PC-9 (cell line): ENCODE data around the gene CSAG1. TPM values are rescaled to one million over a fixed set of nuclear protein-coding genes. Genes with fewer than 3 reads are reported as not detected.
A peak's percentile ranks its signal among the peaks of the same experiment; 100 is the strongest.
"Not testable (repeated sequence)": the region's sequence is repeated elsewhere in the genome, so short reads cannot be mapped to it uniquely, and the experiment has no call there.

Source experiments
- BruUV-seq: library from RNA; stranded (reverse); fragments of 400-500 nt; replicated peaks from 2 replicates; lab custom pipeline; 2021; lab: Mats Ljungman, UMichigan
- CTCF ChIA-PET: fragments of 300-600 bp; sonication (Branson Sonifier 250); formaldehyde crosslinking; loops from one replicate; lab custom pipeline; 2022; ENCODE audit warnings: antibody characterized with exemption; lab: Charles Lee
- POLR2A ChIA-PET: fragments of 300-600 bp; sonication (Branson Sonifier 250); formaldehyde crosslinking; loops from one replicate; lab custom pipeline; 2022; ENCODE audit warnings: antibody characterized with exemption; ENCODE audit not compliant: unreplicated experiment; lab: Charles Lee
- DNase-seq, 2 experiments: peaks; one replicate each; pipeline versions ENCODE4 v3.0.0 to v3.0.0-alpha.2; 2015 to 2022; ENCODE audit warnings: mixed read lengths in 1 of 2
- H2AFZ ChIP-seq: fragments of 200-600 bp; sonication (generic); 2 replicates; pipeline ENCODE4 v1.8.1; 2017; ENCODE audit warnings: antibody characterized with exemption
- H3F3A ChIP-seq: fragments of 200-600 bp; sonication (generic); 2 replicates; pipeline ENCODE4 v1.8.1; 2017; ENCODE audit warnings: antibody characterized with exemption, mild to moderate bottlenecking, low read depth; ENCODE audit not compliant: insufficient read depth
- H3K27ac ChIP-seq: fragments of 200-600 bp; sonication (generic); 2 replicates; pipeline ENCODE4 v1.6.1; 2016; ENCODE audit warnings: mixed run types
- H3K27me3 ChIP-seq: fragments of 200-600 bp; sonication (generic); 2 replicates; pipeline ENCODE4 v1.6.1; 2016; ENCODE audit warnings: low read depth, mixed run types; ENCODE audit not compliant: insufficient read depth
- H3K36me3 ChIP-seq: fragments of 200-600 bp; sonication (generic); 2 replicates; pipeline ENCODE4 v1.6.1; 2016; ENCODE audit warnings: low read depth, mixed run types
- H3K4me1 ChIP-seq: fragments of 200-600 bp; sonication (generic); replicated peaks from 2 replicates; pipeline ENCODE4 v1.6.1; 2016; ENCODE audit warnings: mixed run types; ENCODE audit not compliant: insufficient read depth
- H3K4me2 ChIP-seq: fragments of 200-600 bp; sonication (generic); 2 replicates; pipeline ENCODE4 v1.6.1; 2017; ENCODE audit warnings: mixed run types
- H3K4me3 ChIP-seq: fragments of 200-600 bp; sonication (generic); 2 replicates; pipeline ENCODE4 v1.6.1; 2016; ENCODE audit warnings: mixed run types
- H3K79me2 ChIP-seq: fragments of 200-600 bp; sonication (generic); 2 replicates; pipeline ENCODE4 v1.6.1; 2017; ENCODE audit warnings: low read depth, mixed run types
- H3K9me2 ChIP-seq: fragments of 200-600 bp; sonication (generic); 2 replicates; pipeline ENCODE4 v1.8.1; 2017; ENCODE audit warnings: mild to moderate bottlenecking; ENCODE audit not compliant: insufficient read depth
- H3K9me3 ChIP-seq: fragments of 200-600 bp; sonication (generic); 2 replicates; pipeline ENCODE4 v1.8.1; 2016; ENCODE audit warnings: low read depth; ENCODE audit not compliant: insufficient read depth
- H4K20me1 ChIP-seq: fragments of 200-600 bp; sonication (generic); 2 replicates; pipeline ENCODE4 v1.8.1; 2017; ENCODE audit not compliant: insufficient read depth
- EZH2 ChIP-seq: fragments of 200-600 bp; sonication (generic); IDR thresholded peaks from 2 replicates; pipeline ENCODE4 v1.8.0; 2017; ENCODE audit warnings: antibody characterized with exemption, low read depth
- intact Hi-C: fragments of 100-400 bp; cut with micrococcal nuclease; formaldehyde crosslinking; loops from one replicate; pipeline ENCODE4 v1.10.0; 2022; ENCODE audit not compliant: unreplicated experiment
- total RNA-seq: library from RNA; stranded (reverse); gene quantifications from 2 replicates; pipeline ENCODE4 v1.2.3, GENCODE V29; 2021
- TF ChIP-seq, protein P1 (sequence below): fragments of 200-600 bp; sonication (generic); conservative IDR thresholded peaks from 2 replicates; pipeline ENCODE4 v1.6.1; 2017; ENCODE audit warnings: mixed run types, antibody characterized with exemption, mild to moderate bottlenecking, moderate library complexity

The CSAG1 gene
- total RNA-seq, 1 experiment from 2014 or later, result 36.5 TPM

DNA sequence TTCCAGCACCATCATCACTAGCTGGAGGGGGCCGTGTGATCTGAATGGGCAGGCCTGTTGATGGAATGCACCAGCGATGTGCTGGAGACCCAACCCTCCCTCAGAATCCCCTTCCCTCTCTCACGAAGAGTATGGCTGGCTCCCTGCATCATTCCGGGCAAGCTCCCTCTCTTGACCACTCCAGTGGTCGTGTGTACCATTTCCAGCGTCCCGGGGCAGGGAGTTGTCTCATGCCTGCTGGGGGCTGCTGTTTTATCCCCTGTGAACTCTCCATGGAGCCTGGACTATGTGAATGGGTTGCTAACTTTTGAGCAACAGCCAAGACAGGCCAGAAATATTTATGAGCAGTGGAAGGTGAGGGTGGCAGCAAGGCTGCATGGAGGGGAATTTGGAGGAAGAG is 8.1 kb downstream of the CSAG1 start:
- H3K79me2 ChIP-seq, result no peaks in the 10 kb centered on the region
- intact Hi-C loops, result no loop called here
- CTCF ChIA-PET, result no interaction called here
- H2AFZ ChIP-seq, result no peak overlapping the region
- no peak overlapping the region for H3K4me3 ChIP-seq
- no peaks in the 10 kb centered on the region for H3K4me1 ChIP-seq
- no TSS peak for BruUV-seq
- H3K27me3 ChIP-seq, result peaks cover 11% of the 10 kb centered on the region; the same call in 1 of the 2 replicates
- H4K20me1 ChIP-seq, result no peaks in the 10 kb centered on the region
- POLR2A ChIA-PET, result no interaction called here
- H3K27ac ChIP-seq, result no peak overlapping the region
- no peaks in the 10 kb centered on the region for H3K9me2 ChIP-seq
- no peak overlapping the region for H3K4me2 ChIP-seq
- no peaks in the 10 kb centered on the region for H3K9me3 ChIP-seq
- no peak for TF ChIP-seq EZH2
- TF ChIP-seq, protein P1, sequence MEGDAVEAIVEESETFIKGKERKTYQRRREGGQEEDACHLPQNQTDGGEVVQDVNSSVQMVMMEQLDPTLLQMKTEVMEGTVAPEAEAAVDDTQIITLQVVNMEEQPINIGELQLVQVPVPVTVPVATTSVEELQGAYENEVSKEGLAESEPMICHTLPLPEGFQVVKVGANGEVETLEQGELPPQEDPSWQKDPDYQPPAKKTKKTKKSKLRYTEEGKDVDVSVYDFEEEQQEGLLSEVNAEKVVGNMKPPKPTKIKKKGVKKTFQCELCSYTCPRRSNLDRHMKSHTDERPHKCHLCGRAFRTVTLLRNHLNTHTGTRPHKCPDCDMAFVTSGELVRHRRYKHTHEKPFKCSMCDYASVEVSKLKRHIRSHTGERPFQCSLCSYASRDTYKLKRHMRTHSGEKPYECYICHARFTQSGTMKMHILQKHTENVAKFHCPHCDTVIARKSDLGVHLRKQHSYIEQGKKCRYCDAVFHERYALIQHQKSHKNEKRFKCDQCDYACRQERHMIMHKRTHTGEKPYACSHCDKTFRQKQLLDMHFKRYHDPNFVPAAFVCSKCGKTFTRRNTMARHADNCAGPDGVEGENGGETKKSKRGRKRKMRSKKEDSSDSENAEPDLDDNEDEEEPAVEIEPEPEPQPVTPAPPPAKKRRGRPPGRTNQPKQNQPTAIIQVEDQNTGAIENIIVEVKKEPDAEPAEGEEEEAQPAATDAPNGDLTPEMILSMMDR, result no peak
- DNase-seq, result peak in 1 of 2 experiments; percentile 17
- H3F3A ChIP-seq, result no peaks in the 10 kb centered on the region
- no peaks in the 10 kb centered on the region for H3K36me3 ChIP-seq

DNA sequence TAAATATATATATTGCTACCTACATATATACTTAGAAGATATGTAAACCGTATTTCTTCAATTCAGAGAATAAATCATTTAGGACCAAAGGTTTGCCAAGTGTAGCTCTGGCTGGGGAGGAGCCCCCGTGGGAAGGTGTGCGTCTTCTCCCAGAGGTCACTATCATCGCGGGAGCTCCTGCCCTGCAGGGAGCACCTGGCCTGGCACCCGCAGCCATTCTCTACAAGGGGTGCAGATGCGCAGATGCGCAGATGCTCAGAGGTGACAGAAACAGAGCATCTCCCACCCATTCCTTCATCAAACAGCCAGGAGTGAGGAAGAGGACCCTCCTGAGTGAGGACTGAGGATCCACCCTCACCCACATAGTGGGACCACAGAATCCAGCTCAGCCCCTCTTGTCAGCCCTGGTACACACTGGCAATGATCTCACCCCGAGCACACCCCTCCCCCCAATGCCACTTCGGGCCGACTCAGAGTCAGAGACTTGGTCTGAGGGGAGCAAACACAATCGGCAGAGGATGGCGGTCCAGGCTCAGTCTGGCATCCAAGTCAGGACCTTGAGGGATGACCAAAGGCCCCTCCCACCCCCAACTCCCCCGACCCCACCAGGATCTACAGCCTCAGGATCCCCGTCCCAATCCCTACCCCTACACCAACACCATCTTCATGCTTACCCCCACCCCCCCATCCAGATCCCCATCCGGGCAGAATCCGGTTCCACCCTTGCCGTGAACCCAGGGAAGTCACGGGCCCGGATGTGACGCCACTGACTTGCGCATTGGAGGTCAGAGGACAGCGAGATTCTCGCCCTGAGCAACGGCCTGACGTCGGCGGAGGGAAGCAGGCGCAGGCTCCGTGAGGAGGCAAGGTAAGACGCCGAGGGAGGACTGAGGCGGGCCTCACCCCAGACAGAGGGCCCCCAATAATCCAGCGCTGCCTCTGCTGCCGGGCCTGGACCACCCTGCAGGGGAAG is 19.4 kb downstream of the CSAG1 start, which contains the start of gene MAGEA2B:
TSS of gene MAGEA2B (plus strand) at position 814 of the 973 bp plus-strand sequence. CDS start 2,479 bp downstream, outside the sequence.
- H3K9me3 ChIP-seq, CTCF ChIA-PET, H3K4me1 ChIP-seq, H3K27ac ChIP-seq, DNase-seq, H3K36me3 ChIP-seq, H2AFZ ChIP-seq, POLR2A ChIA-PET, H3K27me3 ChIP-seq, H3F3A ChIP-seq, intact Hi-C loops, H3K79me2 ChIP-seq, H3K4me2 ChIP-seq, H3K9me2 ChIP-seq, H4K20me1 ChIP-seq, H3K4me3 ChIP-seq: not testable (repeated sequence)
- TSS peak; percentile 77 for BruUV-seq

DNA sequence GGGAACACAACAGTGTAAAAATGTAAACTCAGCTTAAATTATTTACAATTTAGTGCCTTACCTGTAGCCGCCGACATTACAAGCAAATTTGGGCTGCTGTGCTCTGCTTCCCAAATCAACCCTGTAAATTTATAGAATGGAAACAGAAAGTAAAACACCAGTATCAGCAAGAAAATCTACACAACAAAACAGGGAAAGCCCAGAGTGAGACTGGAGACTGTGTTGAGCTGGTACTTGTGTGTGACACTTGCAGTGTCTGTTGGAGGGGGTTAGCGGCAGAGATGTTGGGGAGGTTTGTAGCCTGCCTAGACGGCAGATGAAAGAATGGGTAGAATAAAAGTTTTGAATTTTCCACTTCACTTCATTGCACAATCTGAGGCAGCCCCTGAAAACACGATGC is 20.3 kb downstream of the CSAG1 start:
- H3K4me1 ChIP-seq, H3K27me3 ChIP-seq, H3F3A ChIP-seq, H3K9me3 ChIP-seq, H3K79me2 ChIP-seq, H3K36me3 ChIP-seq, H4K20me1 ChIP-seq, BruUV-seq, H3K4me3 ChIP-seq, DNase-seq, CTCF ChIA-PET, H3K27ac ChIP-seq, H3K4me2 ChIP-seq, intact Hi-C loops, H2AFZ ChIP-seq, POLR2A ChIA-PET, H3K9me2 ChIP-seq: not testable (repeated sequence)

DNA sequence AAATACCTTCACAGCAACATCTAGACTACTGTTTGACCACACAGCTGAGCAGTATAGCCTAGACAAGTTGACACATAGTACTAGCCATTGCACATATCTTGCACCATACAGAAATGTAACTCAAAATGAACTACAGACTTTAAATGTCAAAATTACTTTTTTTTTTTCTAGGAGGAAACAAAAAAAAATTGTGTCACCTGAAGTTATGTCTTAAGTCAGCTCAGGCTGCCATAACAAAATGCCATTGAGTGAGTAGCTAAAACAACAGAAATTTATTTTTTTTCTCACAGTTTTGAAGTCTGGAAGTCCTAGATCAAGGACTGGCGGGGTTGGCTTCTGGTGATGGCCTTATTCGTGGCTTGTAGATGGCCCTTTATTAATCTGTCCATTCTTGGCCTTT is 24.3 kb downstream of the CSAG1 start, which contains the start of gene CSAG2:
TSS of gene CSAG2 (minus strand) at position 101 of the 400 bp plus-strand sequence. CDS start 161 bp downstream, outside the sequence.
- H3K27me3 ChIP-seq, POLR2A ChIA-PET, intact Hi-C loops, H2AFZ ChIP-seq, H3K4me1 ChIP-seq, H4K20me1 ChIP-seq, DNase-seq, H3K79me2 ChIP-seq, BruUV-seq, CTCF ChIA-PET, H3K36me3 ChIP-seq, H3F3A ChIP-seq, H3K27ac ChIP-seq, H3K4me2 ChIP-seq, H3K4me3 ChIP-seq, H3K9me2 ChIP-seq, H3K9me3 ChIP-seq: not testable (repeated sequence)

DNA sequence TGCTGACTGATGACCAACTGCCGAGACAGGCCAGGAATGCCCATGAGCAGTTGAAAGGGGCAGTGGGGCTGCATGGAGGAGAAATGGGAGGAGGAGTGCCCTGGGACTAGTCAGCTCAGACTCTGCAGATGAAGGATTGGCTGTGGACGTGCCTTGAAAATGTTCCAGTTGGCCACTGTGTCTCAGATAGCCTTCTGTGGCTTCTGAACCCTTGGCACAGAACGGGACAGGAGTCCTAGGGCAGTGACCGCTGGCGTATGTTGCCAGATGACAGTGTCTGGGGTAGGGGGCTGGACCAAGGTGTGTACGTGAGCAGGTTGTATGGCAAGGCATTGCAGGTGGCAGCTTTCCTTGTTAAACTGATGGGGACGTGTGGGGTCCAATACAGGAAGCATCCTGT is 27.0 kb downstream of the CSAG1 start:
- H2AFZ ChIP-seq, H3K27ac ChIP-seq, intact Hi-C loops, H3K9me2 ChIP-seq, H3K4me2 ChIP-seq, H3K27me3 ChIP-seq, CTCF ChIA-PET, H3K79me2 ChIP-seq, POLR2A ChIA-PET, H3K4me1 ChIP-seq, BruUV-seq, H3F3A ChIP-seq, H4K20me1 ChIP-seq, H3K4me3 ChIP-seq, DNase-seq, H3K36me3 ChIP-seq, H3K9me3 ChIP-seq: not testable (repeated sequence)

DNA sequence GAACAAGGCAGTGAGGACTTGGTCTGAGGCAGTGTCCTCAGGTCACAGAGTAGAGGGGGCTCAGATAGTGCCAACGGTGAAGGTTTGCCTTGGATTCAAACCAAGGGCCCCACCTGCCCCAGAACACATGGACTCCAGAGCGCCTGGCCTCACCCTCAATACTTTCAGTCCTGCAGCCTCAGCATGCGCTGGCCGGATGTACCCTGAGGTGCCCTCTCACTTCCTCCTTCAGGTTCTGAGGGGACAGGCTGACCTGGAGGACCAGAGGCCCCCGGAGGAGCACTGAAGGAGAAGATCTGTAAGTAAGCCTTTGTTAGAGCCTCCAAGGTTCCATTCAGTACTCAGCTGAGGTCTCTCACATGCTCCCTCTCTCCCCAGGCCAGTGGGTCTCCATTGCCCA is 33.1 kb downstream of the CSAG1 start:
- H3K27me3 ChIP-seq, intact Hi-C loops, CTCF ChIA-PET, H2AFZ ChIP-seq, H3K9me2 ChIP-seq, H3K4me3 ChIP-seq, H3K9me3 ChIP-seq, H3K36me3 ChIP-seq, POLR2A ChIA-PET, BruUV-seq, H4K20me1 ChIP-seq, DNase-seq, H3K27ac ChIP-seq, H3F3A ChIP-seq, H3K4me1 ChIP-seq: not testable (repeated sequence)
- Histone ChIP-seq H3K79me2 (peaks cover 18% of the 10 kb centered on the region), H3K4me2 (peak overlapping the region; percentile 25; the same call in 1 of the 2 replicates)
